HEK293 (cell line): Measurements from ENCODE around the gene CLEC14A.

Source experiments
- CTCF ChIA-PET: fragments of 350-600 bp; formaldehyde crosslinking; extraction: SDS; loops from one replicate; lab custom pipeline; 2021; ENCODE audit warnings: antibody characterized with exemption; lab: Yijun Ruan, JAX
- POLR2A ChIA-PET: fragments of 300-600 bp; formaldehyde crosslinking; extraction: SDS; loops from one replicate; lab custom pipeline; 2020; ENCODE audit warnings: antibody characterized with exemption, inconsistent platforms; lab: Yijun Ruan, JAX
- H3K27ac ChIP-seq: fragments of 200-500 bp; sonication (Bioruptor generic); 2 replicates; pipeline ENCODE4 v1.5.1; 2014; ENCODE audit warnings: low read depth, low read length, control low read depth, inconsistent platforms; ENCODE audit errors: extremely low read depth
- H3K36me3 ChIP-seq, 2 experiments: fragments of 200-500 bp in 1 of 2; sonication (Bioruptor generic) in 1 of 2; 1 replicate in 1 of 2; 2 replicates in 1 of 2; pipeline ENCODE4 v1.5.1; 2014 to 2017; ENCODE audit warnings: inconsistent platforms in 2 of 2, low read length in 2 of 2; ENCODE audit not compliant: control insufficient read depth in 2 of 2, insufficient read depth in 1 of 2
- H3K4me1 ChIP-seq: fragments of 200-500 bp; sonication (Bioruptor generic); 2 replicates; pipeline ENCODE4 v1.5.1; 2014; ENCODE audit warnings: mild to moderate bottlenecking, low read length, inconsistent platforms; ENCODE audit not compliant: control insufficient read depth, insufficient read depth
- H3K4me3 ChIP-seq: 2 replicates; pipeline ENCODE4 v1.5.1; 2011; ENCODE audit warnings: low read depth, mild to moderate bottlenecking, control low read depth, low read length, moderate library complexity
- H3K9me3 ChIP-seq: fragments of 200-500 bp; sonication (Bioruptor generic); 2 replicates; pipeline ENCODE4 v1.5.1; 2014; ENCODE audit warnings: low read depth, low read length, inconsistent platforms; ENCODE audit not compliant: control insufficient read depth, insufficient read depth
- CTCF ChIP-seq: fragments of 450-650 bp; formaldehyde crosslinking; IDR thresholded peaks from 2 replicates; pipeline ENCODE4 v1.5.1; 2016; ENCODE audit warnings: missing biosample characterization, missing genetic modification characterization
- EGR2 ChIP-seq: fragments of 450-650 bp; formaldehyde crosslinking; IDR thresholded peaks from 2 replicates; pipeline ENCODE4 v1.5.1; 2016; ENCODE audit warnings: low read depth, missing biosample characterization, missing genetic modification characterization
- KLF1 ChIP-seq: fragments of 450-650 bp; formaldehyde crosslinking; IDR thresholded peaks from 2 replicates; pipeline ENCODE4 v1.5.1; 2016; ENCODE audit warnings: missing biosample characterization, missing genetic modification characterization
- KLF17 ChIP-seq: fragments of 450-650 bp; formaldehyde crosslinking; IDR thresholded peaks from 2 replicates; pipeline ENCODE4 v1.5.1; 2016; ENCODE audit warnings: missing biosample characterization, missing genetic modification characterization
- KLF7 ChIP-seq: fragments of 450-650 bp; formaldehyde crosslinking; IDR thresholded peaks from 2 replicates; pipeline ENCODE4 v1.5.1; 2016; ENCODE audit warnings: missing biosample characterization, missing genetic modification characterization, borderline replicate concordance
- REPIN1 ChIP-seq: fragments of 450-650 bp; formaldehyde crosslinking; IDR thresholded peaks from 2 replicates; pipeline ENCODE4 v1.5.1; 2017; ENCODE audit warnings: missing biosample characterization, missing genetic modification characterization, low read depth
- SETDB1 ChIP-seq: IDR thresholded peaks from one replicate; pipeline ENCODE4 v1.6.1; 2017; ENCODE audit warnings: mild to moderate bottlenecking, low read length, moderate library complexity, mixed read lengths; ENCODE audit not compliant: insufficient read length
- TRIM28 ChIP-seq: IDR thresholded peaks from 2 replicates; pipeline ENCODE4 v1.6.1; 2011; ENCODE audit warnings: low read length, control low read depth, borderline replicate concordance
- WT1 ChIP-seq: fragments of 450-650 bp; formaldehyde crosslinking; IDR thresholded peaks from 2 replicates; pipeline ENCODE4 v1.5.1; 2016; ENCODE audit warnings: missing biosample characterization, missing genetic modification characterization
- ZBTB48 ChIP-seq: fragments of 450-650 bp; formaldehyde crosslinking; IDR thresholded peaks from 2 replicates; pipeline ENCODE4 v1.5.1; 2016; ENCODE audit warnings: missing biosample characterization, missing genetic modification characterization
- ZNF112 ChIP-seq: fragments of 450-650 bp; formaldehyde crosslinking; IDR thresholded peaks from 2 replicates; pipeline ENCODE4 v1.5.0; 2017; ENCODE audit warnings: missing biosample characterization, missing genetic modification characterization
- ZNF133 ChIP-seq: fragments of 450-650 bp; formaldehyde crosslinking; IDR thresholded peaks from 2 replicates; pipeline ENCODE4 v1.5.1; 2016; ENCODE audit warnings: missing biosample characterization, missing genetic modification characterization
- ZNF2 ChIP-seq: fragments of 450-650 bp; formaldehyde crosslinking; IDR thresholded peaks from 2 replicates; pipeline ENCODE4 v1.5.1; 2016; ENCODE audit warnings: missing biosample characterization, missing genetic modification characterization
- ZNF223 ChIP-seq: fragments of 450-650 bp; formaldehyde crosslinking; IDR thresholded peaks from 2 replicates; pipeline ENCODE4 v1.5.1; 2016; ENCODE audit warnings: missing biosample characterization, missing genetic modification characterization
- ZNF23 ChIP-seq: fragments of 450-650 bp; formaldehyde crosslinking; IDR thresholded peaks from 2 replicates; pipeline ENCODE4 v1.5.1; 2016; ENCODE audit warnings: missing biosample characterization, missing genetic modification characterization, borderline replicate concordance
- ZNF239 ChIP-seq: fragments of 450-650 bp; formaldehyde crosslinking; IDR thresholded peaks from 2 replicates; pipeline ENCODE4 v1.5.1; 2016; ENCODE audit warnings: missing biosample characterization, missing genetic modification characterization
- ZNF302 ChIP-seq: fragments of 450-650 bp; formaldehyde crosslinking; IDR thresholded peaks from 2 replicates; pipeline ENCODE4 v1.5.1; 2016; ENCODE audit warnings: missing biosample characterization, missing genetic modification characterization, low read depth
- ZNF324 ChIP-seq: fragments of 450-650 bp; formaldehyde crosslinking; IDR thresholded peaks from 2 replicates; pipeline ENCODE4 v1.5.1; 2016; ENCODE audit warnings: missing biosample characterization, missing genetic modification characterization
- ZNF404 ChIP-seq: fragments of 450-650 bp; formaldehyde crosslinking; IDR thresholded peaks from 2 replicates; pipeline ENCODE4 v1.5.1; 2017; ENCODE audit warnings: missing biosample characterization, missing genetic modification characterization
- ZNF423 ChIP-seq: fragments of 450-650 bp; formaldehyde crosslinking; IDR thresholded peaks from 2 replicates; pipeline ENCODE4 v1.5.1; 2016; ENCODE audit warnings: missing biosample characterization, missing genetic modification characterization
- ZNF501 ChIP-seq: fragments of 450-650 bp; formaldehyde crosslinking; IDR thresholded peaks from 2 replicates; pipeline ENCODE4 v1.5.1; 2016; ENCODE audit warnings: missing biosample characterization, missing genetic modification characterization
- ZNF521 ChIP-seq: fragments of 450-650 bp; formaldehyde crosslinking; IDR thresholded peaks from 2 replicates; pipeline ENCODE4 v1.5.1; 2017; ENCODE audit warnings: missing biosample characterization, mild to moderate bottlenecking, missing genetic modification characterization
- ZNF621 ChIP-seq: fragments of 450-650 bp; formaldehyde crosslinking; IDR thresholded peaks from 2 replicates; pipeline ENCODE4 v1.5.1; 2017; ENCODE audit warnings: missing biosample characterization, missing genetic modification characterization
- ZNF629 ChIP-seq: fragments of 450-650 bp; formaldehyde crosslinking; IDR thresholded peaks from 2 replicates; pipeline ENCODE4 v1.5.1; 2017; ENCODE audit warnings: missing biosample characterization, missing genetic modification characterization
- ZNF776 ChIP-seq: fragments of 450-650 bp; formaldehyde crosslinking; IDR thresholded peaks from 2 replicates; pipeline ENCODE4 v1.5.0; 2017; ENCODE audit warnings: missing biosample characterization, missing genetic modification characterization, borderline replicate concordance
- ZNF843 ChIP-seq: fragments of 450-650 bp; formaldehyde crosslinking; IDR thresholded peaks from 2 replicates; pipeline ENCODE4 v1.5.1; 2016; ENCODE audit warnings: missing biosample characterization, missing genetic modification characterization

The CLEC14A gene

GRCh38 chr14:38206689-38207376 is 49.1 kb downstream of the CLEC14A start:
- ChIA-PET CTCF (interaction anchor here (0.5 to 2.4 kb wide), 3 partner anchors 10 to 55 kb away, joined by 3 to 20 read pairs (median 3); no protein-coding TSS in a partner anchor), POLR2A (no interaction called here)
- H3K4me1 ChIP-seq: no peaks in the 10 kb centered on the region; the same call in 1 of the 2 replicates
- H3K9me3 ChIP-seq: peaks cover 3% of the 10 kb centered on the region; the same call in 1 of the 2 replicates
- no peaks in the 10 kb centered on the region for H3K36me3 ChIP-seq
- no peak for TF ChIP-seq ZNF112
- no peak for TF ChIP-seq KLF1 (tag by site-specific recombination)
- no peak for TF ChIP-seq KLF17 (tag by site-specific recombination)
- no peak for TF ChIP-seq ZNF521
- TF ChIP-seq ZNF776 (tag by site-specific recombination): no peak
- TF ChIP-seq ZNF223: no peak
- no peak for TF ChIP-seq ZNF629
- no peak for TF ChIP-seq ZBTB48
- TF ChIP-seq CTCF (tag by site-specific recombination): no peak
- TF ChIP-seq, all 188 proteins: peak for 0
- Histone ChIP-seq H3K4me3 (no peak overlapping the region), H3K27ac (no peak overlapping the region)

- Histone ChIP-seq H3K9me3 (peaks cover 3% of the 10 kb centered on the region; the same call in 1 of the 2 replicates), H3K4me1 (no peaks in the 10 kb centered on the region; the same call in 1 of the 2 replicates), H3K4me3 (no peak overlapping the region), H3K27ac (no peak overlapping the region), H3K36me3 (no peaks in the 10 kb centered on the region)
- CTCF ChIA-PET: interaction anchor here (0.7 to 1.2 kb wide), 2 partner anchors 8 to 19 kb away, joined by 3 read pairs; no protein-coding TSS in a partner anchor
- POLR2A ChIA-PET: no interaction called here
- TF ChIP-seq ZNF23 (tag by site-specific recombination): no peak
- no peak for TF ChIP-seq WT1 (tag by site-specific recombination)
- no peak for TF ChIP-seq ZNF843 (tag by site-specific recombination)
Measured at GRCh38 chr14:38205949-38206665, 49.8 kb downstream of the CLEC14A start.

GRCh38 chr14:38205119-38205813 is 50.6 kb downstream of the CLEC14A start:
- no peak for TF ChIP-seq EGR2
- Histone ChIP-seq H3K36me3 (no peaks in the 10 kb centered on the region), H3K4me1 (no peaks in the 10 kb centered on the region; the same call in 1 of the 2 replicates), H3K9me3 (peaks cover 3% of the 10 kb centered on the region; the same call in 1 of the 2 replicates), H3K27ac (no peak overlapping the region), H3K4me3 (no peak overlapping the region)
- CTCF ChIA-PET: interaction anchor here (0.6 to 1.2 kb wide), 2 partner anchors 8 to 40 kb away, joined by 3 to 4 read pairs; no protein-coding TSS in a partner anchor
- POLR2A ChIA-PET: no interaction called here

- ChIA-PET POLR2A (no interaction called here), CTCF (no interaction called here)
- H3K9me3 ChIP-seq: peaks cover 3% of the 10 kb centered on the region; the same call in 1 of the 2 replicates
- no peaks in the 10 kb centered on the region; the same call in 1 of the 2 replicates for H3K4me1 ChIP-seq
- no peak overlapping the region for H3K4me3 ChIP-seq
- no peak overlapping the region for H3K27ac ChIP-seq
- no peaks in the 10 kb centered on the region for H3K36me3 ChIP-seq
- TF ChIP-seq ZNF404 (tag by site-specific recombination) (no peak), ZNF133 (tag by site-specific recombination) (no peak), ZNF324 (no peak), ZNF501 (tag by site-specific recombination) (no peak), REPIN1 (no peak), KLF7 (tag by site-specific recombination) (no peak), WT1 (tag by site-specific recombination) (no peak), ZNF843 (tag by site-specific recombination) (no peak), ZNF302 (tag by site-specific recombination) (no peak), TRIM28 (no peak), ZNF239 (tag by site-specific recombination) (no peak), SETDB1 (no peak), ZNF621 (tag by site-specific recombination) (no peak), ZNF423 (no peak), ZNF2 (tag by site-specific recombination) (no peak)
Measured at GRCh38 chr14:38204719-38205115, 51.2 kb downstream of the CLEC14A start.
